GM19455 (cell line): ENCODE results near the gene NF2.

Experiments used
- ATAC-seq: cut with Tn5 transposase; IDR thresholded peaks from one replicate; pipeline ENCODE4 v1.9.1; 2021; ENCODE audit not compliant: unreplicated experiment

NF2 gene

GRCh38 chr22:29719899-29720645, 116.6 kb downstream of the NF2 start, which contains the start of gene CABP7:
TSS of gene CABP7 (plus strand) at chr22:29720003. CDS start at chr22:29720425, 422 bp downstream.
- no peak for ATAC-seq

- ATAC-seq: no peak
Measured at GRCh38 chr22:29720811-29721323, 117.4 kb downstream of the NF2 start.

GRCh38 chr22:29722151-29722550, 118.7 kb downstream of the NF2 start:
- no peak for ATAC-seq

GRCh38 chr22:29722587-29722986, 119.2 kb downstream of the NF2 start:
- ATAC-seq: no peak

GRCh38 chr22:29723766-29724165, 120.3 kb downstream of the NF2 start:
- no peak for ATAC-seq

GRCh38 chr22:29724843-29725242, 121.4 kb downstream of the NF2 start:
- no peak for ATAC-seq

GRCh38 chr22:29726106-29726505, 122.7 kb downstream of the NF2 start:
- no peak for ATAC-seq

- ATAC-seq: no peak
Measured at GRCh38 chr22:29726512-29727130, 123.2 kb downstream of the NF2 start.

- ATAC-seq: no peak
Measured at GRCh38 chr22:29727131-29727523, 123.7 kb downstream of the NF2 start.

GRCh38 chr22:29729161-29729560, 125.7 kb downstream of the NF2 start:
- ATAC-seq: no peak

GRCh38 chr22:29731058-29731850, 127.8 kb downstream of the NF2 start:
- ATAC-seq: no peak

- ATAC-seq: no peak
Measured at GRCh38 chr22:29732883-29733282, 129.4 kb downstream of the NF2 start.

GRCh38 chr22:29733362-29734201, 130.1 kb downstream of the NF2 start:
- ATAC-seq: no peak

- ATAC-seq: no peak
Measured at GRCh38 chr22:29734406-29734805, 131.0 kb downstream of the NF2 start.

GRCh38 chr22:29734838-29735237, 131.4 kb downstream of the NF2 start:
- ATAC-seq: no peak

- ATAC-seq: no peak
Measured at GRCh38 chr22:29735416-29735815, 132.0 kb downstream of the NF2 start.

GRCh38 chr22:29737251-29738117, 134.1 kb downstream of the NF2 start:
- no peak for ATAC-seq

- ATAC-seq: no peak
Measured at GRCh38 chr22:29738118-29738815, 134.8 kb downstream of the NF2 start.

GRCh38 chr22:29739346-29739875, 136.0 kb downstream of the NF2 start:
- ATAC-seq: no peak
